ENCODE data around the gene CIPC.

The CIPC gene, protein sequence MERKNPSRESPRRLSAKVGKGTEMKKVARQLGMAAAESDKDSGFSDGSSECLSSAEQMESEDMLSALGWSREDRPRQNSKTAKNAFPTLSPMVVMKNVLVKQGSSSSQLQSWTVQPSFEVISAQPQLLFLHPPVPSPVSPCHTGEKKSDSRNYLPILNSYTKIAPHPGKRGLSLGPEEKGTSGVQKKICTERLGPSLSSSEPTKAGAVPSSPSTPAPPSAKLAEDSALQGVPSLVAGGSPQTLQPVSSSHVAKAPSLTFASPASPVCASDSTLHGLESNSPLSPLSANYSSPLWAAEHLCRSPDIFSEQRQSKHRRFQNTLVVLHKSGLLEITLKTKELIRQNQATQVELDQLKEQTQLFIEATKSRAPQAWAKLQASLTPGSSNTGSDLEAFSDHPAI

DNA sequence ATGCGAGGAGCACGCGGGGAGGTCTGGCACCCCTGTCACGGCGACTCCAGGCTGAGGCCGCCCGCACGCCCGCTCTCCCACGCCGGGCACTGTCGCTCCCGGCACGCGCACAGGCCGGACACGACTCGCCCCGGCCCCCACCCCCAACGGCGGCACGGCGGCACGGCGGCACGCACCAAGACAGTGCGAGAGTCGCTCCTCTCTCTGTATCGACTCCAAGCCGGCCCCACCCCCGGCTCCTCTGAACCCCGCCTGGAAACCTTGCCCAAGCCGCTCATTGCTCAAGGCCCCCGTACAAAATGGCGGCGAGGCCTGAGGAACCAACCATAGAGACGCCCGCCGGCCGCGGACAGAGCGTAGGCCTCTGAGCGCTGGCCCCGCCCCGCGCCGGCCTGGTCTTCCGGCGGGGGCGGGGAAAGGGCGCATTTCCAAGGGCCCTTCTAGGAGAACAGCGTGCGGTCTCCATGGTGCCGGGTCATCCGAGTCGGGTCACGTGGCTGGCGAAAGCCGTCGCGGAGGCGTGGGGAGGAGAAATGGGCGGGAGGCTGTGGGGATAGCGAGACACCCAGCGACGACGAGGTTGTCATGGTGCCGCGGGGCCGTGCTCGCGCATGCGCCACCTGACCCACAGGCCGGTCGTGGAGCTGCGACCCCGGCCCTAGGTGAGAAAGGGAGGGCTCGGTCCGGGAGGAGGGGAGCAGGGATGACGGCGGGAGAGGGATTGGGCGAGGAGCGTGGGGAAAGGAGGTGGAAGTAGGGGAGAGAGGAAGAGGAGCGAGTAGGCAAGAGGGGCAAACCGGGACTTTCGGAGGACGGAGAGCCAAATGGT lies at the start of gene CIPC:
CIPC (plus strand) TSS at position 559 of the 829 bp plus-strand sequence. CDS start 7,451 bp downstream, outside the sequence.
- peak; percentile 98 for DNase-seq

DNA sequence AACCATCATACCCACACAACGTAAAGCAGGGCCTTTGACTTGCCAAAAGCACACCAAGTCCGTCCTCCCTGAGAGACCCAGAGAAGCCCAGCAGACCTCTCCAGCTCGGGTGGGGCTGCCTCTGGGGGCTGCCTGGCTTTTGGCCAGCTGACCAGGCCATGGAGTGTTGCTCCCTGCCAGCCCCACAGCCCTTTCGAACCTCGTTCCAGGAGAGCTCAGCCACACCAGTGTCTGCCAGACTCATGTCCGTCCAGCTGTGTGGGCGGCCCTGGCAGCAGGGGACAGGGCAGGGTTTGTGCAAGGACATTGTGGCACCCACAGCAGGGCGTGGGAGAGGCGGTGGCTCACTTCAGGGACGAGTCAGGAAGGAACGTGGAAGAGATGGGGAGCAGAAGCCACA lies 46.9 kb upstream of the CIPC start:
- DNase-seq, result no peak

DNA sequence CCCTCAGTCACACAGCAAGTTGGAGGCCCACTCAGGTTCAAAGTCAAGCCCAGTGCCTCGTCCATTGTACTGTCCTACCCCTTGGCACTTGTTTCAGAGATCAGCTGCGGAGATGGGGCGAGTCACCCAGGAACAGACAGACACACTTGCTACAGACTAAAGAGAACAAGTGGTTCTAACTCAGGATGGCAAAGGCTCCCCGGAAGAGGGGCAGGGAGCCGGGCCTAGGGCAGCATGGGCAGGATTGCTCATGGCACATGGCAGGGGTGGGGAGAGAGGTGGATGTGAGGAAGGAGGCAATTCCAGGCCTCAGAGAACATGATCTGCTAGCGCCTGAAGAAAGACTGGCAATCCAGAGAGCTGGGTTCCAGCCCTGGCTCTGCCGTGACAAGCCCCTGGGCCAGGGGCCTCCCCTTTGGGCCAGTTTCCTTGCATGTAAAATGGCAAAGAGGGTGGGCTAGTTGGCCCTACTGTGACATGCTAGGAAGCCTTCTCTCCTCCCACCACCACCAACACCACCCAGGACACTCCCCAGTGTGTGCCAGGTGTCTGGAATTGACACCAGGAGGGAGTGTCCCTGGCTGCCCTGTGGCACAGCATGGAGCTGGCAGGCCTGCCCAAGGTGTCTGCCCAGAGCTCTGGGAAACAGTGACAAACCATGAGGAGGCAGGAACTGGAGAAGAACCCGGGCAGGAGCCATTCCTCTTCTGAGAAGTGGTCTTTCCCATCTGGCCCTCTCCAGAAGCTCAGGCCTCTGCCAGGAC lies 45.6 kb upstream of the CIPC start:
- no peak for DNase-seq

DNA sequence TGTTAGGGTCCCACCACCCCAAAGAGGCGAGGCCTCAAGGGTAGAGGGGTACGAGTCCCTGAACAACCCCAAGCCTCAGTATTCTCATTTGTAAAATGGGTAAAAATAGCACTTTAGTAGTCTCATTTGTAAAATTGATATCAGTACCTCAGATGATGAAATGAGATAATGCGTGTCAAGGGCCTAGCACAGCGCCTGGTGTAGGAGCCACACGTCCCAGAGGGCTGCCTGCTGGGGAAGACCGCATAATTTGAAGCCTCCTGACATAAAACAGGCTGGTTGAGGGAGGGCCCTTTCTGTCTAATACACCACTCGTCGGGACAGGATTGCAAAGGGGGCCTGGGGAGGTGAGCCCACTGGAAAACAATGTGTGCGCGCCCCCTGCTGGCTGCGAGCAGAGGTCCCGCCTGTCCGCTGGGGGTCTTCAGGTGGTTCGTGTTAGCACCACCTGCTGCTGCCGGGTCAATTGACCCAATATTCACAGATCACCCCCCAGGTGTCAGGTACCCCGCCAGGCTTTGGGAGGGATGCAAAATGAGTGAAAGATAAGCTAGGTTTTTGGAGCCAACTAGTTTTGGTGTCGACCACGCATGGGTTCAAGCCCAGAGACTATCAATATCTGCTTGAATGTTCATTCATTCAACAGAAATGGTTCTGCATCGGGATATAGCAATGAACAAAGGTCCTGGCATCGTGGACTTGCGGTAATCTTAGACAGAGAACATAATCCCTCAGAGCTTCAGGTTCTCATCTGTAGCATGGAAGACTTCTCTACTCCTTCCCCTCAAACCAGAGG lies 44.8 kb upstream of the CIPC start:
- DNase-seq, result no peak

DNA sequence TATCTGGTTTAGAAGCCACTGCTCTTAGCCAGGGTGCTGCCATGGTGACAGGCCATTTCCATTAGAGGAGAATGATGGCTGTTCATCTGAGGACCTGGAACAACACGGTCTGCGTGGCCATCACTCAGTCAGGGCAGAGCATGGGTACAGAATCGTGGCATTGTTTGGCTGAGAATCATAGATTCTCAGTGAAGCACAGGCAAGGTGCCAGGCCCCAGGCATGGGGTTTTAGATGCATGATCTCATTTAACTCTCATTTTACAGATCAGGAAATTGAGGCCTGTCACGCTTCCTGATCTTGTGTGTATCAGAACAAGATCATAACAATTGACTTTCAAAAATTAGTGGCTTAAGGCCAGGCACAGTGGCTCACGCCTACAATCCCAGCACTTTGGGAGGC lies 42.8 kb upstream of the CIPC start:
- DNase-seq, result no peak

DNA sequence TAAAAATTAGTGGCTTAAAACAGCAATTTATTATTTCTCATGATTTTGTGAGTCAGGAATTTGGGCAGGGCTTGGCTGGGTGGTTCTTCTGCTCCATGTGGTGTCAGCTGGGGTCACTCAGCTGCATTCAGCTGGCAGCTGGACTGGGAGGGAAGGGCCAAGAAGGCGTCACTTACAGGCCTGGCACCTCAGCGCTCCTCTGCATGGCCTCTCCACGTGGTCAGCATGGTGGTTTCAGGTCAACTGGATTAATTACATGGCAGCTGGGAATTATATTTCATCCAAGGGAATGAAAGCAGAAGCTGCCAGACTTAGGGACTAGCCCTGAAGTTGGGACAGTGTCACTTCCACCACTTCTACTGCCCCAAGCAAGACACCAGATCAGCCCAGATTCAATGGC lies 42.1 kb upstream of the CIPC start:
- DNase-seq, result no peak

DNA sequence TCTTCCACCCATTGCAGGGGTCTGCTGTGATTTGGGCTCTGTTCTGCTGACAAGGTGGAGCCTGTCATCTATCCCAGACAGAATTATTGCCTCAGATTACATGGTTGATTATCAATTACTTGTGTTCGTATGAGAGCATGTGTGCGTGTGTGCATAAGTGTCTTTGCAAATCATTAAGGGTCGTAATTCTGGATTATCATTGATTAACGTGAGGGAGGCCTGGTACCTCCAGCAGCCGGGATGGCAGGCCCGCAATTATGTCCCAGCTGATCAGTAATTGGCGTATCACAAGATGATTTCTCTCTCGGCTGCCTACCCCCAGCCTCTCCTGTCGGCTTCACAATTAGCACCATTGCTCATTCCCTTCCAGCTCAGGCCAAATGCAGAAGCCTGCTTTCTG lies 39.9 kb upstream of the CIPC start:
- no peak for DNase-seq

DNA sequence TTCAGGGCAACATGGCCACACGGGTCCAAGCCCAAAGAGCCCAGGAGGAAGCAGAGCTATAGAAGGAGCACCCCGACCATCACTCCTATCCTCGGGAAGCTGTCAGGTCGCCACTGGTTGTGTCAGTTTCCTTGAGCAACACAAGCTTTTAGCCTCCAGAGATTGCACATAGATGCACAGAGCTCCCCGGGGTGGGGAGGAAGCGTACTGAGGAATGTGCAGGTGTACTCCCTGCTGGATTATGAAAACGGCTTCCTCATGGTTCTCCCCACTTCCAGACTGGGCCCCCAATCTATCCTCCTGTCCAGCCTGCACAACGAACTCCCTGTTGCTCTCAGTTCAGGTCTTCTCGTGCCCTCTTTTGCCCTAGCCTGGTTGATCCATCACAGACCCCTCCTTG lies 39.3 kb upstream of the CIPC start:
- no peak for DNase-seq

DNA sequence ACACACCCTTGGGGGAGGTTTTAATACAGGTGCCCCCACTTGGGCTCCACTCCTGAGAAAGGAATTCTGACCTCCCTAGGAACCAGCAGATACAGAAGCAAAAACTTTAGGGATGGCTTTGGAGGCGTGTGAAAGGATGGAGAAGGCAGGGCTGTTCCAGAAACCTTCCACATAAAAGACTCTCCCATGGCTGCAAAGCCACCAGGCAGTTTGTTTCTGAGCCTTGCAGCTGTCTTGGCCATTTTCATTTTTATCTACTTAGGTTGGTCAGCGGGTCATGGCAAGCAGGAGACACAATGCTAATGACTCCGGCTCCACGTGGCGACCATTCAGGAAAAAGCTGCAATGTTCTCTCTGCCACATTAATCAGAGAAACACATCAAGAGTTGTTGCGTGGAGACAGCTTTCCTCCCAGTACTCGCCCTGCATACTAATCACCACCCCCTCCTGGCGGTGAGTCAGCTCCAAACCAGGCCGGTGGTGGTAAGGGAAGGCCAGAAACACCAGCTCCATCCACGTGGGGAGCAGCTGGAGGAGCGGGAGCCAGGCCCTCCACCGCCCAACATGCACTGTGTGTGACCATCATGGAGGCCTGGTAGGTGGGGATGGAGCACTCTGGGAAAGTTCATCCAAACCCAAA lies 38.7 kb upstream of the CIPC start:
- DNase-seq, result peak; percentile 31

DNA sequence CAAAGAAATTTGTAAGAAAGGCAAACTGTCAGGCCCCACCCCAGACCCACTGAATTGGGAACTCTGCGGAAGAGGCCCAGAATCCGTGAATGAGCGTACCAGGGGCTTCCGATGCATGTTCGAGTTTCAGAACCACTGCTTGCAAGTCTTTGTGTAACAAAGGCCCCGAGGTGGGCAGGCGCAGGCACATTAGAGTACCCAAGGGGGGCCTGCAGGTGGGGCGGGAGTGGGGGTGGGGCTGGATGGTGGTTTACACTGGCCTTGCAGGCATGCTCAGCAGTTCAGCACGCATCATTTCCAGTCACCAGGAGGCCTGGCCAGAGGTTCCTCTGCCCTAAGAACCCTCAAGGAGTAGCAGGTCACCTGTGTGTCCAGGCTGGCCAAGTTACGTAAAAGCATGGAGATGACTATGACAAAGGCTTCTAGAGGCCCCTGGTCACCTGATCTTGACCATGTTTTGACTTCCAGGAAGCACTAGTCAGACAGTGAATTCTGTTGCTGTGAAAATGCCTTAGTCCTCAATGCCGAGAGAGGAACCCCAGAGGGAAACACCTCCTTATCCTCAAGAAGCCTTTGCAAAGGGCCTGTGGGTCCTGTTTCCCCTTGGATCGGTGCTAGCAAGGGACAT lies 36.3 kb upstream of the CIPC start:
- no peak for DNase-seq

DNA sequence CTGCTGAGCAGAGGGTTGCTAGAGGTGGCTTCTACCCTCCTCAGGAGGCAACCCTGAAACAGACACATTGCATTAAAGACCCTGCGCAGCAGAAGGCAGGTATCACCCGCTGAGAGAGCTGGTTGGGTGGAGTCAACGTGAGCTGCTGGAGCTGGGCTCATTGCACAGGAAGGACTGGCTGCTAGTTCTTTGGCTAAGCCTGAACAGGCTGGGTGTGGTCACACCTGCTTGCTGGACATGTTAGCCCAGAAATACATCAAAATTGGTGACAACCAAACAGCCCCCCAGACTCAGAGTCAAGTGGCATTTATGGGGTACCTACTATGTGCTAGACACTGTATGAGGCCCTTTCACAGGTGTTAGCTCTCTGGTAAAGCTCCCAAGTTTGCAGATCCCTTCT lies 35.8 kb upstream of the CIPC start:
- DNase-seq, result no peak

DNA sequence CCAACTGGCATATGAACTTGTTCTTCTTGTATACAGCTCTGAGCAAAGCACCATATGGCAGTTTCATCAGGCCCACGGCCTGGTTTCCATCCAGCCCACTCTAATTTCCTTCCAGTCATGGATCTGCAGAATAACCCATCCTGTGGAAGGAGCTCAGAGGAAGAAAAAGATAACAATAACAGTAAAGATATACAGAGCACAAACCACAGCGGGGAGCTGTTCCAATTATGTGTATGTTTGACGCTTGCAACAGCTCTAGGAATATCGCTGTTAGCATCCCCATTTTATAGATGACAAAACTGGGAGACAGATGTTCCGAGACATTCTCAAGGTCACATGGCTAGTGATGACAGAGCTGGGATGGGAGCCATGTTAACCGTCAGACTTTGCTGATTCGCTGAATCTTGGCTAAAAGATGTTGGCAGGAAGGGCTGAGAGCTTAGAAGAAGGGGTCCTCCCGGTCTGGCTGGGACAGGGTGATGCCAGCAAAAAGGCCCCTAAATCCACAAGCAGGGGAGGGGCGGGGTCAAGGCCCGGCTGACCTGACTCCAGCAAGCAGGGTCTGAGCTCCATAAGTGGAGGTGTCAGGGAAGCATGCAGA lies 34.4 kb upstream of the CIPC start:
- DNase-seq, result no peak

DNA sequence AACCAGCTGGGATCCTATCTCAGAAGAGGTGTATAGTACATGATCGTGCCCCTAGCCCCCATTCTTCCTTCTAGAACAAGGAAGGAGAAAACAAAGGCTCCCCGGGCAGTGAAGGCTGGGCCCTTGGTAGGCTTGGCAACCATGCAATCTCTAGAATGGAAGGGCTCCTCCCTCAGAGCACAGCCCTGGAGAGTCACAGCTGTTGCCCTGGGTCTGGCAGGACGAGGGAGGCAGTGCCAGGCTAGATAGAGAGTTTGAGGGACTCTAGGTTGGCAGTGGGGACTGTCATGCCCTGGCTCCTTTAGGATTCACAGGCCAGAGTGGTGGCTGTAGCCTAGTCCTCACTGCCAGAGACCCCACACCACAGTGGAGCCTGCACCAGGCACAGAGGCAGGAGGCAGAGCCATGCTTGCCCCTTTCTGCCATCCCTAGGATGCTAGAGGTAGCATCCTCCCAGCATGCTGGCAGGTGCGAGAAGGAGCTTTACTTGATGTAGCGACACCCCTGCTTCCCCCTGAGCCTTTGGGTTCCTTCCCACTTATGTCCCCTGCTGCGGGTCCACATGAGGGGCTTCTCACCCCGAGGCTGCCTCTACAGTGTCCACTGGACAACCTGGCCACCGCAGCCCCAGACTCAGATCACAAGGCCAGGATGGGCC lies 33.4 kb upstream of the CIPC start:
- DNase-seq, result no peak

DNA sequence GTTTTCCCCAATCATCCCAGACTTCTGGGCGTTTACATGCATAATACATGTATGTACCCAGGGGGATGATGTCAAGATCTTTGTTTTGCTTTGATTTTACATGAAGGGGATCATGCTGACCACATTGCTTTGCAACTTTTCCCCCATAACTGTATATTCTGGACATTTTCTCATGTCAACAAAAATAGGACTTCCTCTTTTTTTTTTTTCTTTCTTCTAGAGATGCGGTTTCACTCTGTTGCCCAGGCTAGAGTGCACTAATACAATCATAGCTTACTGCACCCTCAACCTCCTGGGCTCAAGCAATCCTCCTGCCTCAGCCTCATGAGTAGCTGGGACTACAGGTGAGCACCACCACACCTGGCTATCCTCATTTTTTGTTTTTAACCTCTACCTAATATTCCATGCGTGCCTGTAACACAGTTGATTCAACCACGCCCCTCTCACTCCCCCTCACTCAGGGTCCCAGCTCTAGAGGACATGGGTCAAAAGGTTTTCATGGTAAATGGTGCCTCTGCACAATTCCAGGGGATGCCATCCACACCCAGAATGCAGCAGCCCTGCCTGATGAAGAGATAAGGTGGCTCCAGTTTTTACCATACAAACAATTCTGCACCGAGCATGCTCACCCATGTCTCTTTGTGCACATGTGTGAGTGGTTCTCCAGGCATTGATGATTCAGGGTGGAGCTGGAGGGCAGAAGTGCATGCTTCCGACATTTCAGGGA lies 32.0 kb upstream of the CIPC start:
- DNase-seq, result no peak

DNA sequence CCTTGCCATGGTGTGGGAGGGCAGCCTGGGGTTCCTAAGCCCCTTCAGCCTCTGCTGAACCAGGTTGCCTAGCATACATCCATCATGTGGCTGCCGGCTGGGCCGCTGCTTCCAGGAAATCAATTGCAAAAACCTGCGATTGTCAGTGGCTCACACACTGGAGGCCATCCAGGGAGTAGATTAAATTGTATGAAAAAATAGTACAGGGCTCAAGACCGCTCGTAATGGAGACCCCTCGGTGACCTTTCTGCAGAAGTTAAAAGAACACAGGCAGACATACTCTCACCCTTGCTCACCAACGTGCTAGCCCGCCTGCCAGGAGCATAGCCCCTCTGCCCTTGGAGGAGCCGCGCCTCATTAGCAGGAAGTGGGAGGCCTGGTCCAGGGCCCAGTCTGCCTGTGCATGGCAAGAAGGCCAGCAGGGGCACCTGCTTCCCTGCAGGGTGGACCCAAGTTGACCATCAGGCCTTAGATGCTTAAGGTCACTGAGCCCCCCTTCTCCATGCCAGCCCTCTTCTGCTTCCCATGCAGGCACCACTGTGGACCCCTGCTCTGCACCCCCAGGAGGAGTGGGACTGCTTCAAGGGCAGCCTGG lies 31.4 kb upstream of the CIPC start:
- no peak for DNase-seq

DNA sequence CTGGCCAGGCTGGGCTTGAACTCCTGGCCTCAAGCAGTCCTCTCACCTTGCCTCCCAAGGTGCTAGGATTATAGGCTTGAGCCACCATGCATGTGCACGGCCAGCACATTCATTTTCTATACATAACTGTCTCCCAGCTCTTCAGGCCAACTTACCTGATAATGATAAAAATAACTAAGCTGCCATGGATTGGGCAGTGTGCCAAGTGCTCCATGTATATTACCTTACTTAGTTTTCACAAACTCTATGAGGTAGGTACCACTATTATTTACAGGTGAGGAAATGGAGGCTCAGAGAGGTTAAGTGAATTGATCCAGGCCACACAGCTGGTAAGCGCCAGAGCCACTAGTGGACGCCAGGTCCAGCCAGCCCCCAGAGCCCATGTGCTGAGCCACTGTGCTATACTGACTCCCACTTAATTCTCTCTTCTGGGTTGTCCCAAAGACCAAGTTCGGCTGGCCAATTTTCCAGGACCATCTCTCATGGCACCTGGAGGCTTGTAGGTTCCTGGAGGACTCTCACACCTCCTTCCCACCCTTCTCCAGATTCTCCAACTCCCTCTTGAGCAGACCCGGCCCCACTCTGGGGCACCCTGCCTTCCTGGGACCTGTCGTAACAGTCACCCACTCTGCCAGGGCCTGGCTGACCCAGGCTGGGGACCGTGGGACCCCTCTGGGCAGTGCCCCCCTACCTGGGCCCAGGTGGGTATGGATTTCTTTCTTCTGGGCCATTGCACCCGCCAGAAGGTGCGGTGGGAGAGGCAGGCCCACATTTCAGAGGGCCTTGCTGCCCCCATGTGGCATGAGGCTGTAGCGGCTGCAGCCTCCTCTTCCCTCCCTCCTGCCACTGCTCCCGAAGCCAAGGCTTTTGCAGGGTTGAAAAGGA lies 30.2 kb upstream of the CIPC start:
- DNase-seq, result peak; percentile 77

DNA sequence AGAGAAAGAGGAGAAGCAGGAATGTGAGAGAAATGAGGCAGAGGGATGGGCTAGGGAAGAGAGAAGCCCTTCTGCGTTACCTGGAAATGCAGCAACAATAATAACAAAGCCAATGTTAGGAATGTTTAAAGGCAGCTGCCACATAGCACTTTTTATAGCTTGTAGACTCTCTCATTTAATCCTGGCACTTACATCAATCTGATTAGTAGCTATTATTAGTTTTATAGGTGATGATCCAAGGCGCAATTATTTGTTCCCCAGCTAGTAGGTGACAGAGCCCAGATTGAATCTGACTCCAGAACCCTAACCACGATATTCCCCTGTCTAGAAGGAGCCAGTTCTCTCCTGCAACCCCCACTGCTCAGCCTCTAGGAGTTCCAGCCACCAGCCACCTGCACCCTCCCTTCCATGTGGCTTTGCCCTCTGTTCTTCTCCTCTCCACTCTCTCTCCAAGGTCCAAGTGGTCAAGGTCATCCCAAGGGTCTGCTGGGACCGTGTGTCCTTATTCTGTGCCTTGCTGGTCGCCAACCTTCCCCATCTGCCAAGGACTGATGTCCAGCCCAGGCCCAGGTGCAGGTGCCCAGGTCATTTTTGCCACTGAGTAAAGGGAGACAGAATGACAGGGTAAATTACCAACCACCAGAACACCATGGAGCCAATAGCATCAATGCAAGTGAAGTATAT lies 29.4 kb upstream of the CIPC start:
- no peak for DNase-seq

DNA sequence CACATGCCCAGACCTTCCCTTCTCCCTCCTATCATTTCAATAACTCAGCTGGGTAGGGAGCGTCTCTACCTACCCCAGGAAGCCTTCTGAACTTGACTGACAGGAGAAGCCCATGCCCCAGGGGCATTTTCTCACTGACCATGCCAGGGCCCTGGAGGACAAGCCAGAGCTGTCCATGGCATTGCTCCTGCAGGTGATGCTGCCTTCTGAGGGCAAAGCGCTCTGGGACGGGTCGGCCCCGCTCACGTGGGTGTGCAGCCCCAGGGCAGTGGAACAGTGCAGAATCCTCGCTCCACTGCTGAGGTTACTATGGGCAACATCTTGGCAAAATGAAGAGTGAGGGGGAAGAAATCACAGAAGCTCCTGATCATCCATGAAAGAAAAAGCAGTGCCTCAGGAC lies 28.5 kb upstream of the CIPC start:
- no peak for DNase-seq
